ENCODE results near the gene KCNK5. TPM values are rescaled to one million over a fixed set of nuclear protein-coding genes. Genes with fewer than 3 reads are reported as not detected.

KCNK5 gene
- total RNA-seq, 2 experiments from 2014 or later: 25.0 to 25.9 TPM

DNA sequence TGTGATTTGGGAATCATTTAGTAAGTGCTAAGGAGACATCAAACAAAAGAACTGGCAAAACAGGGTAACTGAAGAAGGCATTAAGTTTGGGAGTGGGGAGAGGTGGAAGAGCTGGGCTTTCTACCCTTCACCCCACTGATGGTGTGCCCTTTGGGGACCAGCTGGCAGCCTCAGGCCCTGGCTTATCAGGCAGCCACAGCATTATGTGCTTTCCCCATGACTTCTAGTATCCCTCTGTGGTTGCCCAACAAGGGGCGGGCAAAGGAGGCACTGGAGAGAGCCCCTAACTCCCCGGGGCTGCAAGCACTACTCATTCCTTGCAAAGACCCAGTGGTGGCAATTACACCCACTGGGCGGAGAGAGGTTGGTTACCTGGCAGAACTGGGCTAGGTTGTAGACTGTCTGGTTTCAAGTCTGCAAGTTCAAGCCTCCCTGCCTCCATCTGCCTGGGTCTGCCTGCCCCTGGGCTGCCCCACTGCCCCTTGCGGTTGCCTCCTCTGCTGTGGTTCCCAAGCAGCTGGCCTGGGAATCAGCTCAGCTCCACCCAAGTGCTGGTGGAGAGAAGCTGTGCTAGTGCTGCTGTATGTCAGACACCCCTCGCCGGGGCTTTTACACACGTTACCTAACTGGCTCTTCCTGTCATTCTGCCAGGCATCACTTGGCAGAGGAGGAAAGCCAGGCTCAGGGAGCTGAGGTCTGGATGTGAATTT is 29.9 kb downstream of the KCNK5 start:
- Mint-ChIP-seq H3K4me1 (ENCODE audit: low read depth) (peaks cover 6% of the 10 kb centered on the region), H3K27ac (no peak overlapping the region), H3K4me3 (no peak overlapping the region), H3K27me3 (no peaks in the 10 kb centered on the region), H3K9me3 (no peaks in the 10 kb centered on the region), H3K36me3 (ENCODE audit: low read depth) (peaks cover 43% of the 10 kb centered on the region)
- intact Hi-C loops (cut with micrococcal nuclease): no loop called here
- TF ChIP-seq CTCF (IDR thresholded peaks at IDR 0.05): no peak
- ChIA-PET CTCF (interaction anchor here (1.1 to 2.3 kb wide), 2 partner anchors 10 to 110 kb away, joined by 3 to 6 read pairs; no protein-coding TSS in a partner anchor), POLR2A (interaction anchor here (0.6 kb wide), 1 partner anchor 1800 kb away, joined by 3 read pairs; no protein-coding TSS in a partner anchor)
- DNase-seq: no peak
- ATAC-seq: no peak

DNA sequence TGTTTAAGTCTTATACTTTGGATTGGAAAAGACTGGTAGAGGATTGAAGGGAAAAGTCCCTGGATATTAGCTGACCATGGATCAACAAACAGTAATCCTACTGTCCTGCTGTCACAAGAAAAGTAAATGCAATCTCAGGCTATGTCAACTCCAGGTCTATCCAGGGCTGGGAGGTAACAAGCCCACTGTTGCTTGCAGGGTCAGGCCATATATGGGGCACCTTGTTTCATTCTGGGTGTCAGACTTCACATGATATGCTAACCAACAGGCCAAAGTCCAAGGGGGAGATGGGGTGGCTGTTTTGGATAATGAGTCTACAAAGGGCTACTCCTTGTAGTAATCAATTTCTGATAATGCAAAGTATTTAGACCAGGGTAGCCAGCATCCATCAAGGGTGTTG is 30.7 kb downstream of the KCNK5 start:
- Mint-ChIP-seq H3K27ac (no peak overlapping the region), H3K27me3 (no peaks in the 10 kb centered on the region), H3K9me3 (no peaks in the 10 kb centered on the region), H3K4me1 (ENCODE audit: low read depth) (peaks cover 4% of the 10 kb centered on the region), H3K4me3 (no peak overlapping the region), H3K36me3 (ENCODE audit: low read depth) (peaks cover 48% of the 10 kb centered on the region)
- CTCF ChIA-PET: interaction anchor here (1.7 kb wide), 1 partner anchor 104 kb away, joined by 5 read pairs; no protein-coding TSS in a partner anchor
- no peak for TF ChIP-seq CTCF (IDR thresholded peaks at IDR 0.05)
- POLR2A ChIA-PET: no interaction called here
- DNase-seq (no peak), ATAC-seq (no peak)
- intact Hi-C loops (cut with micrococcal nuclease): no loop called here

DNA sequence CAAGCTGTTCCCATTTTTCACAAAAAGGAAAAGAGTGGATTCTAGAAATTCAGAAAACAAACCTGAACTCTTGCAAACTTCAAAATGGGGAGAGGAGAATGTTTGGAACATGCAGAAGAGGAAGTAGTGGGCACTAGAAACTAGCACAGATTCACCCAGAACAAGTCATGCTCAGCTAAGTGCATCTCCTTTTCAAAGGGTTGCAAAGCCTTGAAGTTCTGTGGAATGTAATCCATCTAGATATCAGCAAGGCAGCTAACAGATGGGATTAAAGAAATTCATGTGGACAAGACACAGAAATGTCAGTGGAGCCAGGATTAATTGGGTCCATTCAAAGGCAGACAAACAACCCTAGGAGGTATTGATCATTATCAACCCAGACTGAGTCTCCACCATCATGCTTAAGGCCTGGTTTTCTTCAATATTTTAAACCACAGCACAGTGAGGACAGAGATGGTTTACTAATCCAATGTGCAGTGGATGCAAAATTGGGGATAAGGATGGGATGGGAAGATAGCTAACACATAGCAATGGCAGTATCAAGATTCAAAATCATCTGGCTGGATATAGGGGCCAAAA is 31.3 kb downstream of the KCNK5 start:
- TF ChIP-seq CTCF (IDR thresholded peaks at IDR 0.05): no peak
- no peaks in the 10 kb centered on the region for H3K27me3 Mint-ChIP-seq
- ChIA-PET CTCF (interaction anchor here (1.1 to 1.7 kb wide), 2 partner anchors 105 to 112 kb away, joined by 3 to 5 read pairs; no protein-coding TSS in a partner anchor), POLR2A (interaction anchor here (0.7 to 1.3 kb wide), 3 partner anchors 10 to 1534 kb away, joined by 3 to 4 read pairs (median 3); no protein-coding TSS in a partner anchor)
- DNase-seq (no peak), ATAC-seq (no peak)
- H3K4me3 Mint-ChIP-seq: no peak overlapping the region
- H3K36me3 Mint-ChIP-seq (ENCODE audit: low read depth): peaks cover 52% of the 10 kb centered on the region
- no peak overlapping the region for H3K27ac Mint-ChIP-seq
- no peaks in the 10 kb centered on the region for H3K9me3 Mint-ChIP-seq
- peaks cover 4% of the 10 kb centered on the region for H3K4me1 Mint-ChIP-seq (ENCODE audit: low read depth)
- intact Hi-C loops (cut with micrococcal nuclease): no loop called here

GRCh38 chr6:39197521-39197920 is 31.8 kb downstream of the KCNK5 start:
- Mint-ChIP-seq H3K4me1 (ENCODE audit: low read depth) (peaks cover 4% of the 10 kb centered on the region), H3K36me3 (ENCODE audit: low read depth) (peaks cover 53% of the 10 kb centered on the region), H3K9me3 (no peaks in the 10 kb centered on the region), H3K27ac (no peak overlapping the region), H3K4me3 (no peak overlapping the region), H3K27me3 (no peaks in the 10 kb centered on the region)
- ATAC-seq (no peak), DNase-seq (no peak)
- POLR2A ChIA-PET: interaction anchor here (0.7 to 1.3 kb wide), 3 partner anchors 11 to 1533 kb away, joined by 3 to 4 read pairs (median 3); no protein-coding TSS in a partner anchor
- TF ChIP-seq CTCF (IDR thresholded peaks at IDR 0.05): no peak
- intact Hi-C loops (cut with micrococcal nuclease): no loop called here
- CTCF ChIA-PET: interaction anchor here (1.1 to 1.7 kb wide), 2 partner anchors 105 to 112 kb away, joined by 3 to 5 read pairs; no protein-coding TSS in a partner anchor

DNA sequence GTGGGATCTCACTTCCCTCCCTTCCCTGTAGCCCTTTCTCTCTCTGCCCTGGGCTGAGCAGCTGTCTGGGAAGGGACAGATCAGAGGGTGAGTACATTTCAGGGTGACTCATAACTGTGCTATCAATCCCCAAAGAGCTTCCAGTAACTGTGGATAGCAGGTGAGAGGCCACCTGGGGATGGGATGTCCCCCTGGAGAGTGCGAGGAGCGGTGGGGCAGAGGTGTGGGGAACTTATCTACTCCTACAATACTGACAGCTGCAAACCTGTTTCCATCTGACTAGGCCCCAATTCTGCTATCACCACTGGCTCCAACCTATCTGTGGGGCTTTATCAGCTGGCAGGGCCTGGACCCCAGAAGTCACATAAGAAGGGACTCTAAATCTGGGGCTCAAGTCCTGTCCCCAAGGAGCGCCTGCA is 32.6 kb downstream of the KCNK5 start:
- CTCF ChIA-PET: interaction anchor here (1.1 kb wide), 1 partner anchor 113 kb away, joined by 3 read pairs; no protein-coding TSS in a partner anchor
- intact Hi-C loops (cut with micrococcal nuclease): no loop called here
- ATAC-seq (no peak), DNase-seq (no peak)
- Mint-ChIP-seq H3K4me3 (no peak overlapping the region), H3K27ac (no peak overlapping the region), H3K36me3 (ENCODE audit: low read depth) (peaks cover 56% of the 10 kb centered on the region), H3K27me3 (no peaks in the 10 kb centered on the region), H3K9me3 (no peaks in the 10 kb centered on the region), H3K4me1 (ENCODE audit: low read depth) (peaks cover 4% of the 10 kb centered on the region)
- no peak for TF ChIP-seq CTCF (IDR thresholded peaks at IDR 0.05)
- POLR2A ChIA-PET: interaction anchor here (0.6 to 1.3 kb wide), 2 partner anchors 11 to 133 kb away, joined by 3 to 4 read pairs; no protein-coding TSS in a partner anchor

Measured in activated CD8-positive, alpha-beta T cell treated with anti-CD3 and anti-CD28 coated beads for 36 hours (primary cell).